Measurements from ENCODE around the gene ZNF575. TPM values are rescaled to one million over a fixed set of nuclear protein-coding genes. Genes with fewer than 3 reads are reported as not detected.
"Not testable (repeated sequence)": the region's sequence is repeated elsewhere in the genome, so short reads cannot be mapped to it uniquely, and the experiment has no call there.

The ZNF575 gene
- total RNA-seq, 1 experiment from 2014 or later = 0.13 TPM

- CTCF ChIA-PET = interaction anchor here (0.5 to 0.6 kb wide), 2 partner anchors 11 to 24 kb away, joined by 3 to 5 read pairs; no protein-coding TSS in a partner anchor
Observed at GRCh38 chr19:43507880-43508279, 25.1 kb upstream of the ZNF575 start.

GRCh38 chr19:43510713-43511112 lies 22.3 kb upstream of the ZNF575 start:
- H3K27ac Mint-ChIP-seq = no peak overlapping the region
- CTCF ChIA-PET = interaction anchor here (1.6 to 2.0 kb wide), 2 partner anchors 9 to 64 kb away, joined by 9 to 12 read pairs; no protein-coding TSS in a partner anchor
- ATAC-seq (no peak), DNase-seq (ENCODE audit: low spot score) (no peak)
- no peak overlapping the region for H3K4me3 Mint-ChIP-seq
- H3K9me3 Mint-ChIP-seq = peaks cover 30% of the 10 kb centered on the region
- POLR2A ChIA-PET = interaction anchor here (0.6 kb wide), 1 partner anchor 22 kb away, joined by 3 read pairs; the partner anchor contains the start of gene ZNF575
- peaks cover 4% of the 10 kb centered on the region; the same call in 1 of the 2 replicates for H3K27me3 Mint-ChIP-seq (ENCODE audit: low read depth)
- H3K36me3 Mint-ChIP-seq = peaks cover 39% of the 10 kb centered on the region
- no peaks in the 10 kb centered on the region for H3K4me1 Mint-ChIP-seq
- TF ChIP-seq OVOL2 (CRISPR knock-in tag; IDR thresholded peaks at IDR 0.05; ENCODE audit: borderline replicate concordance) (no peak), ZMAT4 (CRISPR knock-in tag; IDR thresholded peaks at IDR 0.05) (no peak), PREB (CRISPR knock-in tag; IDR thresholded peaks at IDR 0.05; ENCODE audit: borderline replicate concordance) (no peak), FOXP1 (CRISPR knock-in tag; IDR thresholded peaks at IDR 0.05; ENCODE audit: borderline replicate concordance) (no peak), CBFB (CRISPR knock-in tag; IDR thresholded peaks at IDR 0.05; ENCODE audit: low read depth) (no peak)

More at GRCh38 chr19:43507880-43508279, 25.1 kb upstream of the ZNF575 start:
- H3K27me3 Mint-ChIP-seq (ENCODE audit: low read depth) = peaks cover 17% of the 10 kb centered on the region
- H3K4me1 Mint-ChIP-seq = peaks cover 12% of the 10 kb centered on the region
- no peak for TF ChIP-seq AR (CRISPR knock-in tag; IDR thresholded peaks at IDR 0.05)
- TF ChIP-seq ZNF423 (CRISPR knock-in tag; IDR thresholded peaks at IDR 0.05) = no peak
- TF ChIP-seq GTF2I (CRISPR knock-in tag; conservative IDR thresholded peaks at IDR 0.05) = no peak
- no peak for TF ChIP-seq ELF4 (CRISPR knock-in tag; IDR thresholded peaks at IDR 0.05; ENCODE audit: low read depth)
- POLR2A ChIA-PET = interaction anchor here (0.6 to 0.7 kb wide), 2 partner anchors 28 to 33 kb away, joined by 3 read pairs; no protein-coding TSS in a partner anchor
- no peak for ATAC-seq
- peaks cover 27% of the 10 kb centered on the region for H3K36me3 Mint-ChIP-seq
- DNase-seq (ENCODE audit: low spot score) = no peak
- H3K27ac Mint-ChIP-seq = no peak overlapping the region
- H3K9me3 Mint-ChIP-seq = peaks cover 23% of the 10 kb centered on the region
- no peak overlapping the region for H3K4me3 Mint-ChIP-seq

- no peak overlapping the region for H3K4me3 Mint-ChIP-seq
- H3K4me1 Mint-ChIP-seq = no peaks in the 10 kb centered on the region
- CTCF ChIA-PET = interaction anchor here (1.6 to 2.0 kb wide), 2 partner anchors 8 to 64 kb away, joined by 9 to 12 read pairs; no protein-coding TSS in a partner anchor
- no peak for DNase-seq (ENCODE audit: low spot score)
- H3K27ac Mint-ChIP-seq = no peak overlapping the region
- H3K36me3 Mint-ChIP-seq = peaks cover 39% of the 10 kb centered on the region
- TF ChIP-seq CREM (CRISPR knock-in tag; IDR thresholded peaks at IDR 0.05) (no peak), MLX (CRISPR knock-in tag; IDR thresholded peaks at IDR 0.05) (no peak), NFATC4 (CRISPR knock-in tag; IDR thresholded peaks at IDR 0.05) (no peak), TEAD1 (CRISPR knock-in tag; IDR thresholded peaks at IDR 0.05) (no peak), NR3C1 (CRISPR knock-in tag; conservative IDR thresholded peaks at IDR 0.05; ENCODE audit: low read depth) (no peak), ZNF263 (CRISPR knock-in tag; IDR thresholded peaks at IDR 0.05; ENCODE audit: low read depth) (no peak), NR1H2 (CRISPR knock-in tag; IDR thresholded peaks at IDR 0.05) (no peak), ZNF671 (CRISPR knock-in tag; IDR thresholded peaks at IDR 0.05) (no peak), ARID4B (CRISPR knock-in tag; IDR thresholded peaks at IDR 0.05; ENCODE audit: borderline replicate concordance) (no peak), IRF1 (CRISPR knock-in tag; IDR thresholded peaks at IDR 0.05) (no peak)
- peaks cover 2% of the 10 kb centered on the region; the same call in 1 of the 2 replicates for H3K27me3 Mint-ChIP-seq (ENCODE audit: low read depth)
- POLR2A ChIA-PET = no interaction called here
- no peak for ATAC-seq
- H3K9me3 Mint-ChIP-seq = peaks cover 30% of the 10 kb centered on the region
Observed at GRCh38 chr19:43511324-43511723, 21.7 kb upstream of the ZNF575 start.

GRCh38 chr19:43512399-43512798 lies 20.6 kb upstream of the ZNF575 start:
- POLR2A ChIA-PET = interaction anchor here (0.6 to 0.8 kb wide), 2 partner anchors 29 to 60 kb away, joined by 3 to 4 read pairs; no protein-coding TSS in a partner anchor
- not testable (repeated sequence) for H3K4me3 Mint-ChIP-seq; H3K27me3 Mint-ChIP-seq (ENCODE audit: low read depth); ATAC-seq; DNase-seq (ENCODE audit: low spot score); H3K27ac Mint-ChIP-seq; H3K4me1 Mint-ChIP-seq
- Mint-ChIP-seq H3K36me3 (peaks cover 39% of the 10 kb centered on the region), H3K9me3 (peaks cover 30% of the 10 kb centered on the region)
- CTCF ChIA-PET = interaction anchor here (1.2 kb wide), 1 partner anchor 65 kb away, joined by 4 read pairs; no protein-coding TSS in a partner anchor

Measured in WTC11 (cell line).